IPS-11a (cell line): Measurements from ENCODE around the gene CACNA1I.

Experiments
- H3K4me3 ChIP-seq: one replicate; pipeline ENCODE4 v1.5.1; 2013; ENCODE audit warnings: low read depth, low read length, control low read depth

Gene CACNA1I

DNA sequence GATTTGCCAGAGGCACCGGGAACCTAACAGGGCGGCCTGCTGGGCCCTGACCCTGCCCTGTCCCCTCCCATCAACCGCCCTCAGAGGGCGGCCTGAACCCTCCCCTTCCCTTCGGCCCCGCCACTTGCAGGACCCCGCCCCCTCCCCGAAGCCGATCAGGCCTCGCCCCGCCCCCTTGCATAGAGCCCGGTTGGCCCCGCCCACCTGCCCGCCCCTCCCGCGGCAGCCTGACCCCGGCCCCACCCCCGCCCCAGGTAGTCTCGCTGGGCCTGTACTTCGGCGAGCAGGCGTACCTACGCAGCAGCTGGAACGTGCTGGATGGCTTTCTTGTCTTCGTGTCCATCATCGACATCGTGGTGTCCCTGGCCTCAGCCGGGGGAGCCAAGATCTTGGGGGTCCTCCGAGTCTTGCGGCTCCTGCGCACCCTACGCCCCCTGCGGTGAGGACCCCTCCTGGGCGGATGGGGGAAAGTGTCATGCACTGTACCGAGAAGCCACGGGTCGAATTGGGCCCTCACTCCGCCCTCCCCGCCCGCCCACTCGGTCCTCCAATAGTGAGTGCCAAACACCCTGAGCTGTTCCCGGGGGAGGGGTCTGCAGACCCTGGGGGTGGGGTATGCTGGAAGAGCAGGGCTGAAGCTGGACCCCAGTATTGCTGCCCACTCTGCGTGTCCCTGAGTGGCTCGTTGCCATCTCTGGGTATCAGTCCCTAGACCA, 94.1 kb downstream of the CACNA1I start:
- H3K4me3 ChIP-seq: peak overlapping the region; percentile 10

DNA sequence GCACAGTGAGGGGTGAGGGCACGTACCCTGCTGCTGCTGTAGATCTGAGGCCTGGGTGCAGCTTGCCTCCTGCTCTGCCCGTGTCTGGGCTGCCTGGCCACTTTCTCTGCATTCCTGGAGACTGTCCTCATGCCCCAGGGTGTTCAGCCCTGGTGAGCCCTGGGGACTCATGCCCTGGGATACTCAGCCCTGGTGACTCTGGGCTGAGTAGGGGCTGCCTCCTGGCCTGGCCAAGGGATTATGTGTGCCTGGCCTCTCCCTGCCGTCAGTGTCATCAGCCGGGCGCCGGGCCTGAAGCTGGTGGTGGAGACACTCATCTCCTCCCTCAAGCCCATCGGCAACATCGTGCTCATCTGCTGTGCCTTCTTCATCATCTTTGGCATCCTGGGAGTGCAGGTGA, 94.7 kb downstream of the CACNA1I start:
- no peak overlapping the region for H3K4me3 ChIP-seq

DNA sequence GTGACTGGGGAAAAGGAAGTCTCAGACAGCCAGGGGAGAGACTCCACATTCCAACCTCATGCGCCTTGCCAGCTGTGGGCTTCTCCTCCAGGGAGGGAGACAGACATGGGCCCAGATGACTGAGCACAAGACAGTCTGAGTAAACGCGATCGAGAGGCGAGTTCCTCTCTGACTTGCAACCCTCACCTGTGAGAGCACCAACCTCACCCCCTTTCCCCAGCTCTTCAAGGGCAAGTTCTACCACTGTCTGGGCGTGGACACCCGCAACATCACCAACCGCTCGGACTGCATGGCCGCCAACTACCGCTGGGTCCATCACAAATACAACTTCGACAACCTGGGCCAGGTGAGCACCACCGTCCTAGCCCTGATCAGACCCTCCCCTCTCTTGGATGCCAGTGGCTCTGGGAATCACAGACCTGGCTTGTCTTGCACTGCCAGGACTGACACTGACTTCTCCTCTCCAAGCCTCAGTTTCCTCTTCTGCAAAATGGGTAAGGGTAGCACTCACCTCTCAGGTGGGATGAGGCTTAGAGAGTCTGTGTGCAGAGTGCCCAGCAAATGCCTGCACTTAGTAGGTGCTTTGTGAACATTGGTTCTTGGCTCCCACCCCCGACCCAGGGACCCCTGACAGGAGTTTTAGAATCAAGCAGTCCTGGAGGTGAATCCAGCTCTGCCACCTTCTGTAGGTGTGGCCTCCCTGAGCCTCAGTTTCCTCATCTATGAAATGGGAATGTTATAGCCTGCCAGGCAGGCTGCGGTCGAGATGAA, 95.3 kb downstream of the CACNA1I start:
- no peak overlapping the region for H3K4me3 ChIP-seq

DNA sequence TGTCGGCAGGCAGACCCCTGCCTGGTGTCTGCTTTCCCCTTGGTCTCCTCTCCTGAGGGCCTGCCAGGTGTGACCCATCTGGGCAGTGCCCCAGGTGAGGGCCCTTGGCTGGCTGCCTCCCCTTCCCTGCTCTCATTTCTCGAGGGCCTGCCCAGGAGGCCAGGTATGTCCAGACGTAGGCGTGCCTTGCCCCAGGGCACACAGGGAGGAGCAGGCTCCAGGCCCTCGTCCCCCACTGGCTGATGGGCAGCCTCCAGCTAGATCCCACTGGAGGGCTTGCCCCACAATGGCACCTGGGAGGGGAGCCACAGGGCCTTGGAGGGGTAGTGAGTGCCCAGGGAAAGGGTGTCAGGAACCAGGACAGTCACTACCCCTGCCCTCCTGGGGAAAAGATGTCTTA, 95.9 kb downstream of the CACNA1I start:
- no peak overlapping the region for H3K4me3 ChIP-seq

DNA sequence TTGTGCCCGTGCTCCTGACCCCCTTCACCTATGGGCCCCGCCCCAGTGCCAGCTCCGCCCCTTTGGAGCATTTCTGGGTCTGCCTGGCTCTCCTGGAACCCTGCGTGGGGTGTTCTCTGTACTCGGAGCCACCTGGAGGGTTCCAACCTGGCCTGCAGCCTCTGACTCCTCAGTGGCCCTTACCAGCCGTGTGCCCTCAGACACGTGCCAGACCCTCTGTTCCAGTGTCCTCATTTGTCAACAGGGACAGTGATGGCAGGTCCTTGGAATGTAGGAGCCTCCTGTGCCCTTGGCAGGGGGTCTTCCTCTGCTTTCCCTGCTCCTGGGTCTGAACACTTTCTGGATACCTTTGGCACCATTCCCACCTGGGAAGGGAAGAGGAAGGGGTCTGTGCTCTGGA, 96.4 kb downstream of the CACNA1I start:
- no peak overlapping the region for H3K4me3 ChIP-seq

DNA sequence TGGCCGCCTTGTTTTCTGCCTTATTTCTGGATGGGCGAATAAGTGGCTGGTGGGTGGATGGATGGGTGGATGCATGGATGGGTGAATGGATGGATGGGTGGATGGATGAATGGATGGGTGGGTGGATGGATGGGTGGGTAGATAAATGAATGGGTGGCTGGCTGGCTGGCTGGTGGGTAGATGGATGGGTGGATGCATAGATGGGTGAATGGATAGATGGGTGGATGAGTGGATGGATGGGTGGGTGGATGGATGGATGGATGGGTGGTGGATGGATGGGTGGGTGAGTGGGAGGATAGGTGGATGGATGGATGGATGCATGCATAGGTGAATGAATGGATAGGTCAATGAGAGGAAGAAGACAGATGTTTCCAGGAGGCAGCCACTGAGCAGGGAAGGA, 98.9 kb downstream of the CACNA1I start:
- H3K4me3 ChIP-seq: no peak overlapping the region

DNA sequence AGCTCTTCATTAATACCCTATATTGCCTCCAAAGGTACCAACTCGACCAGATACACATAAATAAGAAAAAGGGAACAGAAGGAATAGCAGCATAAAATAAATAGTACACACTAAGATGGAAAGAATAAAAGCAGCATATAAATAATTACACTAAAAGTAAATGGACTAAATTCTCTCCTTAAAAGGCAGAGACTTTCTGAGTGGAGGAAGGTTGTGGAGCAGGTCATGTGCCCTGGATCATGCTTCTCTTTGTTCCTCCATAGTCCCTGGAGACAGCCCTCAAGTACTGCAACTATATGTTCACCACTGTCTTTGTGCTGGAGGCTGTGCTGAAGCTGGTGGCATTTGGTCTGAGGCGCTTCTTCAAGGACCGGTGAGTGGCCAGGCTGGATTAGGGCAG, 101.4 kb downstream of the CACNA1I start:
- H3K4me3 ChIP-seq: no peak overlapping the region

DNA sequence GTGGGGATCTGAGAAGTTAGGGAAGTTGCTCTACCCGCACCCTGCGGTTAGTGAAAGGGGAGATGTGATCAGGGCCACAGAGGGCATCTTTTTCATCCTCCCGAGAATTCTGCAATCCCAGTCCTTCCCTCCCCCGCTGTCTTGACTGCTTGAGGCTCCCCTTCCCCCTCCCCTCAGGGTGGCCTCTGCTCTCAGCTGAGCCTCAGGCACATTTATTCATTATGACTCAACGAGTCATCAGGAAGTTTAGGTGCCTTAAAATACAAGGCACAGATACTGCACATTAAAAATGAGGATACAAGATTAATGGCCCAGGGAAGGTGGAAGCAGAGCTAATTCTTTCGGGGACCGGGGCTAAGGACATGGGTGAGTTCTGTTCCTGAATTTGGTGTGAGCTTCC, 104.0 kb downstream of the CACNA1I start:
- H3K4me3 ChIP-seq: no peak overlapping the region

DNA sequence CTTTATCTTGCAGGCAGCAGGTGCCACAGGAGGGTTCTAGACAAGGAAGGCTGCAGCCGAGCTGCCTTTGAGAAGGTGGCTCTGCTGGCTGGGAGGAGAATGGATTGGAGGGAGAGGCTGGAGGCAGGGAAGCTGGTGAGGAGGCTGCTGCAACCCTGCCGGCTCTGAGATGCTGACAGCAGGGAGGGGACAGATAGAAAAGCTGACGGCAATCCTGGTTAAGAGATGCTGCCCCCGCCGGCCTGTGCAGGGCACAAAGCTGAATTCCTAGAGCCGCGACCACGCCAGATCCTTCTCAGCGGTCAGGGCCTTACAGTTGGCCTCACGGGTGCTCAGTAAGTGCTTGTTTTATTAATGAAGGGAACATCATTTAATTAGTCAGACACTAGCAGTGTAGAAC, 105.4 kb downstream of the CACNA1I start:
- H3K4me3 ChIP-seq: no peak overlapping the region

DNA sequence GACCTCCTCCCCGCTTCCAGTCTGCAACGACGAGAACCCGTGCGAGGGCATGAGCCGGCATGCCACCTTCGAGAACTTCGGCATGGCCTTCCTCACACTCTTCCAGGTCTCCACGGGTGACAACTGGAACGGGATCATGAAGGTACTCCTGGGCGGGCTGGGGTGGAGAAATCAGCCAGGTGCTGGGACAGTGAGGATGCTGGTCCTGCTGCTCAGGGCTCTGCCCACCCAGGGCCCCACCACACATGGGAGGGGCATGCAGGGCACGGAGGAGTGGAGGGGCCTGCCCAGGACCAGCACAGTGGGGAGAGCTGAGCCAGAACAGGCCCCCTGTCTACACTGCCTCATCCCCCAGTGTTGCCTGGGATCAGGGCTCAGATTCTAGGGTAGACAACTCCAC, 107.4 kb downstream of the CACNA1I start:
- H3K4me3 ChIP-seq: no peak overlapping the region

DNA sequence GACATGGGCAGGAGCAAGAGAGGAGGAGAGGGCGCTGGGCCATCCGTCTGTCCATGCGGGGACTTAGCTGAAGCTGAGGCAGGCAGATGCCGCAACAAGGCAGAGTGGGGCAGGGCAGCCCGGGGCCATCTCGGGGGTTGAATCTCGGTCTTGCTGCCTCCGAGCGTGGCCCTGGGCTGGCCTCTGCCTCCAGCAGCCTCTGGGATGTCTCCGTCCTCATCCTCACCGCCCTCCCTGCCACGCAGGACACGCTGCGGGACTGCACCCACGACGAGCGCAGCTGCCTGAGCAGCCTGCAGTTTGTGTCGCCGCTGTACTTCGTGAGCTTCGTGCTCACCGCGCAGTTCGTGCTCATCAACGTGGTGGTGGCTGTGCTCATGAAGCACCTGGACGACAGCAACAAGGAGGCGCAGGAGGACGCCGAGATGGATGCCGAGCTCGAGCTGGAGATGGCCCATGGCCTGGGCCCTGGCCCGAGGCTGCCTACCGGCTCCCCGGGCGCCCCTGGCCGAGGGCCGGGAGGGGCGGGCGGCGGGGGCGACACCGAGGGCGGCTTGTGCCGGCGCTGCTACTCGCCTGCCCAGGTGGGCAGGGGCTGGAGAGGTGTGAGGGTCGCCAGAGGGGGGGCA, 108.4 kb downstream of the CACNA1I start:
- no peak overlapping the region for H3K4me3 ChIP-seq

DNA sequence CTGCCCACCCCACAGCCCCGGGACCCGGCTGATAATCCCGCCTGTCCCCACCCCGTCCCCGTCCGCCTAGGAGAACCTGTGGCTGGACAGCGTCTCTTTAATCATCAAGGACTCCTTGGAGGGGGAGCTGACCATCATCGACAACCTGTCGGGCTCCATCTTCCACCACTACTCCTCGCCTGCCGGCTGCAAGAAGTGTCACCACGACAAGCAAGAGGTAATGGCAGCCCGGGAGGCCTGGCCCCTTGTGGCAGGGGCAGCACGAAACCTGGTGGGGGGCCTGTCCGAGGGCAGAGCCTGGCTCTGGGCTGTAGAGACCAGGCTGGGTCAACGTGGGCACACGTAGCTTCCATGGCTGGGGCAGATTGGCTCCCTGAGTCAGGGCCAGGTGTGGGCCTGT, 109.1 kb downstream of the CACNA1I start:
- H3K4me3 ChIP-seq: no peak overlapping the region

DNA sequence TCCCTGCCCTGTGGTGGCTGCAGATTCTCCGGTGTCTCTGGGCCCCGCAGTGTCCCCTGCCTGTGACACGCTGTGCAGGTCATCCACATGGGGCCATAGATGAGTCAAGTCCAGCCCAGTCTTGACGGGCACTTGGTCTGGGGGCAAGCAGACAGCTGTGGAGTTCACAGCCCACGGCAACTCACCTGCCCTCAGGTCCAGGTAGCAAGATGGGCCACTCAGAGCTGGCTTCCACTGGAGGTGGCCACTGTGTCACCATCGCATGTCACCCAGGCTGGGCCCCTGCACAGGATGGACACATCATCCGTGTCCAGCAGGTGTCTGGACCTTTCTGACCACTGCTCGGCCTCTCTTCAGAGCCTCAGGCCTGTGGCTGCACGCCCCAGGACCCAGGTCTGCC, 109.9 kb downstream of the CACNA1I start:
- no peak overlapping the region for H3K4me3 ChIP-seq

DNA sequence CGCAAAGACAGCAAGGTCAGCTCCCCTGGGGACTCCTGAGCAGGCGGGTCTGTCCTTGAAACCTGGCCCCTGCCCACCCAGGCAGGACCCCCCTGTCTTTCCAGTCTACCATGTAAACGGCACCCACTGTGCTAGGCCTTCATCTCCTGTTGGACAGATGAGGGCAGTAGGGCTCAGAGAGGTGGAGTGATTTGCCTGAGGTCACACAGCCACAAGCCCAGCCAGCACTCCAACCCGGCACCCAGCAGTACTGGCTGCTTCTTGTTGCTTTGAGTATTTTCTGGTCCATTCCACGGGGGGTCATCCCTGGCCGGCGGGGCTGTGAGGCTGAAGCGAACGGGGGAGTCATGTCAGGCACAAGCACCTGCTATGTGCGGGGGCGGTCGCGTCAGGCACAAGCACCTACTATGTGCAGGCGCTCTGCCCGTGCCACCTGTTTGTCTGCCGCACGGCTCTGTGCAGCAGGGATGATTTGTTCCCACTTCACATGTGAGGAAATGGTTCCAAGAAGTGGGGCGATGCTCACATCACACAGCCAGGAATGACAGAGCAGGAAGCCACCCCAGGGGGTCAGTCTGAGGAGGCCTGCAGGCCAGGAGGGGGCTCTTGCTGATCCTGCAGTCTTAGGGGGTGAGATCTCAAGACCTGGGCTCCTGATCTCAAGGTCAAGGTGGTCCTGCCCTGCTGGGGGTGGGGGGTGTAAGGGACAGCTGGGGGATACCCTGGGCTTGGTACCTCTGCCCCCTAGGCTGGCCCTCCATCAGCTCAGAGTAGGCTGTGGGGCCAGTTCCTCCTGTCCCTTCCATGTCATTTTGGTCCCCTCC, 110.7 kb downstream of the CACNA1I start:
- no peak overlapping the region for H3K4me3 ChIP-seq

DNA sequence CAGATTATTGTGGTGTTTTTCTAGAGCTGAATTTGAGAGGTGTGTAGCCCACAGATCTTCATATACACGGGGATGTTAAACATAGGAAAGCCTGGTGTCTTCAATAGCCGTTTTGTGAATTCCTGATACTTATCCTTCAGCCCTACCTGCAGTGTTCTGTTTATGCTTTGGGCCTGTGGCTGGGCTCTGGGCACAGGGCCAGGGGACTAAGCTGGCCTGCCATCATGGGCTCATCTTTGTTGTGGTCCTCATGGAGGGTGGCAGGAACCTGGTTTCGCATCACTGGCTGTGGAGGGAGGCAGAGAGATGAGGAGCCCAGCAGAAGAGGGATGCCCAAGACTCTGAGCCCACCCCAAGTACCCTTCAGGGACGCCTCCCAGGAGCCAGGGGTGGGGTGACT, 112.4 kb downstream of the CACNA1I start:
- no peak overlapping the region for H3K4me3 ChIP-seq

DNA sequence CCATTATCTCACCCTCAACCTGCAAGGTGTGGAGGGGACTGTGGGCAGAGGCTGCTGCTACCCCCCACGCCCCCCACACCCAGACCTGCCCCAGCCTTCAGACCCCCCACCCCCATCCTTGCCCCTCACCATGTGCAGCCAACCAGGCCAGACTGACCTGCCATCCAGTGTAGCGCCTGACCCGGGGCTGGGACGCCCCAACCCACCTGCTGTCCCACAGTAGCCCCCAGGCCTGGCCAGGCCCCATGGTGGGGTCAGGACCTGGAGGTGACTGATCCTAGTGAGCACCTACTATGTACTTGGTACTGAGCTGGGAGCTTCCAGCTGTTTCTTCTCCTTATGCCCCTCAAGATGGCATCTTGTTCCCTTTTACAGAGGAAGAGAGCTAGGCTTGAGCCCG, 113.1 kb downstream of the CACNA1I start:
- no peak overlapping the region for H3K4me3 ChIP-seq

DNA sequence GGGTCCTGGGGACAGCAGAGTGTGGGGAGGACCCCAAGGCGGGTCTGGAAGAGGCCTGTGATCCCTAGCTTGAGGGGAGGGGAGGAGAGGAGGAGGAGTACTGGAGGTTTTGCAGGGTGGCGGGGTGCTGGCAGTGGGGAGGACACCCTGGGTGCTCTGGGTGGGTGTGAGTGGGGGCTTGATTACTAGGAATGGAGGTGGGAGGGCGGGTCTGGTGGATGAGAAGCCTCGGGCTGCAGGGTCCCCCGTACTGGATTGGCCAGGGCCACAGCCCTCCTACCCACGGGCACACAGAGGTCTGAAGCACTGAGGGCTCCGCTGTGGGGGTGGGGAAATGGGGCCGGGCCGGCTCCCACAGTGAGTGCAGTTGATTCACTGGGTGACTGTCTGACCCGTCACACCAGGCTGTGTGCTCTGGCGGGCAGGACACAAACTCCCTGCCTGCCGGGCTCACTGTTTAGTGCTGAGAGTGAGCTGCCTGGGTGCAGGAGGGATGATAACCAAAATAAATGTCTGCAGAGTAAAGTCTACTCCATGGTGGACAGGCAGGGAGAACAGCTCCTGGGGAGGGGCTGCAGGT, 114.2 kb downstream of the CACNA1I start:
- no peak overlapping the region for H3K4me3 ChIP-seq

DNA sequence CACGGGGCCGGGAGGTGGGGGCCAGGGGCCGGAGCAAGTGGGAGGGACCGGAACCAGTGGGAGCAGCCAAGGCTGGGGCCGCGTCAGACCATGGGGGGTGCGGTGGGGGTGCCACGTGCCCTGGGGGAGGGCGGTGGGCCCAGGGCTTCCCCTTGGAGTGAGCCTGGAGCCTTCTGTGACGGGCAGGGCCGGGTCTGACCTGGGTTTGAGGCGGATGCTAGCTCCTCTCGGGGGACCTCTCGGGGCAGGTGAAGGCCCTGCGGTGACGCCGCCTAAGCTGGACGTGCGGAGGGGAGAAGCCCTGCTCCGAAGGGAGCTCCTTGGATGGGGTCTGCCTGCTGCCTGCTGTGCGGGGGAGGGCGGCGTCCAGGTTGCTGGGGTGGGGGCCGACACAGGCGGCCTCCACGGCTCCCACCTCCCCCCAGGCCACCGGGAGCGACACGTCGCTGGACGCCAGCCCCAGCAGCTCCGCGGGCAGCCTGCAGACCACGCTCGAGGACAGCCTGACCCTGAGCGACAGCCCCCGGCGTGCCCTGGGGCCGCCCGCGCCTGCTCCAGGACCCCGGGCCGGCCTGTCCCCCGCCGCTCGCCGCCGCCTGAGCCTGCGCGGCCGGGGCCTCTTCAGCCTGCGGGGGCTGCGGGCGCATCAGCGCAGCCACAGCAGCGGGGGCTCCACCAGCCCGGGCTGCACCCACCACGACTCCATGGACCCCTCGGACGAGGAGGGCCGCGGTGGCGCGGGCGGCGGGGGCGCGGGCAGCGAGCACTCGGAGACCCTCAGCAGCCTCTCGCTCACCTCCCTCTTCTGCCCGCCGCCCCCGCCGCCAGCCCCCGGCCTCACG, 115.0 kb downstream of the CACNA1I start:
- no peak overlapping the region for H3K4me3 ChIP-seq

DNA sequence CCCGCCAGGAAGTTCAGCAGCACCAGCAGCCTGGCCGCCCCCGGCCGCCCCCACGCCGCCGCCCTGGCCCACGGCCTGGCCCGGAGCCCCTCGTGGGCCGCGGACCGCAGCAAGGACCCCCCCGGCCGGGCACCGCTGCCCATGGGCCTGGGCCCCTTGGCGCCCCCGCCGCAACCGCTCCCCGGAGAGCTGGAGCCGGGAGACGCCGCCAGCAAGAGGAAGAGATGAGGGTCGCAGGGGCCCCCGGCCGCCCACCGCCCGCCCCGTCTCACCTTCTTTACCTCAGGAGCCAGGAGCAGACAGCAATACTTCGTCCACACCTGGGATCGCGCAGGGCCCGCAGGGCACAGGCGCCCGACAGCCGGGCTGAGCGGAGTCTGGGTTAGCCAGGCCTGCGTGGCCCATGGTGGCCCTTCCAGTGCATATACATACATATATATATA, 115.6 kb downstream of the CACNA1I start:
- H3K4me3 ChIP-seq: no peak overlapping the region
